GM19043 (cell line): ENCODE measurements around the gene SPATA31E1.
"Not testable (repeated sequence)": the region's sequence is repeated elsewhere in the genome, so short reads cannot be mapped to it uniquely, and the experiment has no call there.

ENCODE experiments used
- ATAC-seq: cut with Tn5 transposase; IDR thresholded peaks from one replicate; pipeline ENCODE4 v1.9.1; 2021; ENCODE audit warnings: low read depth; ENCODE audit not compliant: unreplicated experiment

The SPATA31E1 gene

GRCh38 chr9:87882627-87883026, at the start of gene SPATA31E1:
TSS of gene SPATA31E1 (plus strand) at chr9:87882877. CDS start at chr9:87882892, 15 bp downstream.
- ATAC-seq: no peak

GRCh38 chr9:87834357-87834756, 48.3 kb upstream of the SPATA31E1 start:
- ATAC-seq: no peak

GRCh38 chr9:87836536-87836935, 46.1 kb upstream of the SPATA31E1 start:
- ATAC-seq: no peak

- no peak for ATAC-seq
These were observed 45.5 kb upstream of the SPATA31E1 start for GRCh38 chr9:87836951-87837705.

- ATAC-seq: no peak
These were observed 42.5 kb upstream of the SPATA31E1 start for GRCh38 chr9:87840134-87840533.

GRCh38 chr9:87842878-87843585, 39.6 kb upstream of the SPATA31E1 start:
- ATAC-seq: no peak

GRCh38 chr9:87844506-87844905, 38.2 kb upstream of the SPATA31E1 start:
- no peak for ATAC-seq

GRCh38 chr9:87847817-87848216, 34.9 kb upstream of the SPATA31E1 start:
- ATAC-seq: not testable (repeated sequence)

GRCh38 chr9:87849144-87849758, 33.4 kb upstream of the SPATA31E1 start:
- no peak for ATAC-seq

GRCh38 chr9:87850391-87850790, 32.3 kb upstream of the SPATA31E1 start:
- ATAC-seq: no peak

- not testable (repeated sequence) for ATAC-seq
These were observed 31.5 kb upstream of the SPATA31E1 start for GRCh38 chr9:87851186-87851585.

GRCh38 chr9:87853302-87853701, 29.4 kb upstream of the SPATA31E1 start:
- ATAC-seq: no peak

GRCh38 chr9:87853876-87854579, 28.6 kb upstream of the SPATA31E1 start:
- ATAC-seq: no peak

- ATAC-seq: no peak
These were observed 28.1 kb upstream of the SPATA31E1 start for GRCh38 chr9:87854580-87854955.

GRCh38 chr9:87855061-87855460, 27.6 kb upstream of the SPATA31E1 start:
- ATAC-seq: no peak

- ATAC-seq: no peak
These were observed 25.3 kb upstream of the SPATA31E1 start for GRCh38 chr9:87857141-87857947.

- ATAC-seq: no peak
These were observed 24.7 kb upstream of the SPATA31E1 start for GRCh38 chr9:87857948-87858335.

- no peak for ATAC-seq
These were observed 23.5 kb upstream of the SPATA31E1 start for GRCh38 chr9:87859137-87859536.

GRCh38 chr9:87859786-87860185, 22.9 kb upstream of the SPATA31E1 start:
- no peak for ATAC-seq

GRCh38 chr9:87861332-87861731, 21.3 kb upstream of the SPATA31E1 start:
- no peak for ATAC-seq
